A375 (cell line): Measurements from ENCODE around the gene DPPA2. TPM values are rescaled to one million over a fixed set of nuclear protein-coding genes. Genes with fewer than 3 reads are reported as not detected.

Experiments
- small RNA-seq: library from RNA; depleted of rRNA; stranded (forward); fragments of <200 nt; gene quantifications from one replicate; pipeline ENCODE3, GENCODE V24; 2014
- total RNA-seq: library from RNA; depleted of rRNA; stranded (reverse); fragments of >200 nt; shearing (Covaris generic); gene quantifications from 2 replicates; pipeline ENCODE4 v1.2.3, GENCODE V29; 2014; rRNA removed

The DPPA2 gene
- 0.64 and 0.93 TPM in 2 replicates for total RNA-seq

GRCh38 chr3:109316162-109316730 lies at the start of gene DPPA2:
Gene DPPA2 (minus strand): TSS chr3:109316517. CDS start chr3:109314542, 1,975 bp downstream.

GRCh38 chr3:109337393-109337792 lies 21.1 kb upstream of the DPPA2 start, which contains the start of gene DPPA4:
Gene DPPA4 (minus strand): TSS chr3:109337546. CDS start chr3:109337517, 29 bp downstream.

Small RNA genes within 50 kb of the gene (small RNA-seq; reads per million reads assigned to genes)
- gene AC124945.1 (not detected), gene RF00017 (not detected)

Other genes with a start within 250 kb of the DPPA2 start
- gene MORC1, start 198.4 kb downstream of the DPPA2 start, total RNA-seq = not detected in 2 replicates
- not detected in 2 replicates for gene C3orf85, start 179.8 kb downstream of the DPPA2 start, total RNA-seq
- gene DPPA4, start 21.0 kb upstream of the DPPA2 start, total RNA-seq = not detected in 2 replicates